WTC11 (cell line): ENCODE results near the gene MAMLD1. TPM values are rescaled to one million over a fixed set of nuclear protein-coding genes. Genes with fewer than 3 reads are reported as not detected.
A peak's percentile ranks its signal among the peaks of the same experiment; 100 is the strongest.

Experiments used
- ATAC-seq: fragments of 200-7000 bp; cut with Tn5 transposase; 2 replicates; pipeline ENCODE4 v1.10.0; 2021; ENCODE audit warnings: mild to moderate bottlenecking, moderate library complexity
- CTCF ChIA-PET: fragments of 300-600 bp; sonication (Branson Sonifier 250); formaldehyde crosslinking; loops from one replicate; lab custom pipeline; 2021; ENCODE audit warnings: antibody characterized with exemption; lab: Charles Lee
- POLR2A ChIA-PET: fragments of 350-600 bp; sonication (Branson Sonifier 250); formaldehyde crosslinking; loops from one replicate; lab custom pipeline; 2021; ENCODE audit warnings: antibody characterized with exemption; lab: Charles Lee
- DNase-seq: peaks from one replicate; pipeline ENCODE4 v3.0.0; 2021; ENCODE audit warnings: low spot score
- H3K27ac Mint-ChIP-seq: 2 replicates; pipeline ENCODE4 v1.8.0; 2021; ENCODE audit warnings: mixed read lengths
- H3K27me3 Mint-ChIP-seq: 2 replicates; pipeline ENCODE4 v1.8.0; 2021; ENCODE audit warnings: low read depth, mild to moderate bottlenecking, moderate library complexity, mixed read lengths
- H3K36me3 Mint-ChIP-seq: 2 replicates; pipeline ENCODE4 v1.8.0; 2021; ENCODE audit warnings: mixed read lengths
- H3K4me1 Mint-ChIP-seq: 2 replicates; pipeline ENCODE4 v1.8.0; 2022; ENCODE audit warnings: mixed read lengths
- H3K4me3 Mint-ChIP-seq: 2 replicates; pipeline ENCODE4 v1.8.0; 2021; ENCODE audit warnings: mild to moderate bottlenecking, moderate library complexity, mixed read lengths
- H3K9me3 Mint-ChIP-seq: 2 replicates; pipeline ENCODE4 v1.8.0; 2021; ENCODE audit warnings: mixed read lengths
- AR ChIP-seq: fragments of 250-450 bp; sonication (Bioruptor Pico); IDR thresholded peaks from 2 replicates; pipeline ENCODE4 v1.9.0; 2021; ENCODE audit warnings: mild to moderate bottlenecking
- HMGA2 ChIP-seq: fragments of 250-450 bp; sonication (Bioruptor Pico); IDR thresholded peaks from 2 replicates; pipeline ENCODE4 v1.4.0; 2021; ENCODE audit warnings: mild to moderate bottlenecking, moderate library complexity
- IRF2 ChIP-seq: sonication (generic); formaldehyde crosslinking; IDR thresholded peaks from 2 replicates; pipeline ENCODE4 v1.8.0; 2022; ENCODE audit warnings: low read depth, missing genetic modification reagents, borderline replicate concordance
- JUN ChIP-seq: sonication (generic); formaldehyde crosslinking; IDR thresholded peaks from 2 replicates; pipeline ENCODE4 v1.8.0; 2023; ENCODE audit warnings: mild to moderate bottlenecking, missing genetic modification reagents
- KAT7 ChIP-seq: sonication (generic); formaldehyde crosslinking; IDR thresholded peaks from 2 replicates; pipeline ENCODE4 v1.8.1; 2023; ENCODE audit warnings: missing genetic modification reagents, mild to moderate bottlenecking, borderline replicate concordance
- MAX ChIP-seq: sonication (generic); formaldehyde crosslinking; IDR thresholded peaks from 2 replicates; pipeline ENCODE4 v1.8.0; 2022; ENCODE audit warnings: mild to moderate bottlenecking, missing genetic modification reagents
- MLX ChIP-seq: sonication (generic); formaldehyde crosslinking; IDR thresholded peaks from 2 replicates; pipeline ENCODE4 v1.8.1; 2023; ENCODE audit warnings: mild to moderate bottlenecking, missing genetic modification reagents, moderate library complexity
- NFE2L1 ChIP-seq: sonication (generic); formaldehyde crosslinking; IDR thresholded peaks from 2 replicates; pipeline ENCODE4 v1.8.1; 2023; ENCODE audit warnings: missing genetic modification reagents
- PRDM15 ChIP-seq: sonication (generic); formaldehyde crosslinking; IDR thresholded peaks from 2 replicates; pipeline ENCODE4 v1.8.0; 2022; ENCODE audit warnings: missing genetic modification reagents
- SP1 ChIP-seq: sonication (generic); formaldehyde crosslinking; conservative IDR thresholded peaks from 2 replicates; pipeline ENCODE4 v1.8.1; 2022; ENCODE audit warnings: missing genetic modification reagents
- ZMAT4 ChIP-seq: fragments of 250-450 bp; sonication (Bioruptor Pico); IDR thresholded peaks from 2 replicates; pipeline ENCODE4 v1.9.0; 2021; ENCODE audit warnings: mild to moderate bottlenecking
- ZNF138 ChIP-seq: sonication (generic); formaldehyde crosslinking; conservative IDR thresholded peaks from 2 replicates; pipeline ENCODE4 v1.8.1; 2022; ENCODE audit warnings: mild to moderate bottlenecking, moderate library complexity, missing genetic modification reagents
- ZNF281 ChIP-seq: sonication (generic); formaldehyde crosslinking; IDR thresholded peaks from 2 replicates; pipeline ENCODE4 v1.8.0; 2023; ENCODE audit warnings: mild to moderate bottlenecking, missing genetic modification reagents
- ZNF425 ChIP-seq: fragments of 250-450 bp; sonication (Bioruptor Pico); conservative IDR thresholded peaks from 2 replicates; pipeline ENCODE4 v1.9.0; 2021; ENCODE audit warnings: mild to moderate bottlenecking
- total RNA-seq: library from RNA; stranded (reverse); gene quantifications from 3 replicates; pipeline ENCODE4 v1.2.3, GENCODE V29; 2021

Gene MAMLD1
- total RNA-seq, 1 experiment from 2014 or later, result 0.35 TPM

- ChIA-PET POLR2A (no interaction called here), CTCF (interaction anchor here (0.7 to 1.9 kb wide), 5 partner anchors 10 to 148 kb away, joined by 3 to 4 read pairs (median 3); no protein-coding TSS in a partner anchor)
- no peaks in the 10 kb centered on the region for H3K9me3 Mint-ChIP-seq
- no peak for DNase-seq
- no peak overlapping the region for H3K4me3 Mint-ChIP-seq
- no peaks in the 10 kb centered on the region for H3K27me3 Mint-ChIP-seq
- H3K4me1 Mint-ChIP-seq, result peaks cover 48% of the 10 kb centered on the region
- H3K36me3 Mint-ChIP-seq, result no peaks in the 10 kb centered on the region
- peak; percentile 13; the same call in 1 of the 2 replicates for ATAC-seq
- H3K27ac Mint-ChIP-seq, result no peak overlapping the region
- TF ChIP-seq PRDM15 (CRISPR knock-in tag) (no peak), ZMAT4 (no peak), KAT7 (CRISPR knock-in tag) (no peak), ZNF138 (CRISPR knock-in tag) (no peak), JUN (CRISPR knock-in tag) (no peak), HMGA2 (no peak), SP1 (no peak), AR (CRISPR knock-in tag) (no peak), IRF2 (CRISPR knock-in tag) (no peak), NFE2L1 (CRISPR knock-in tag) (no peak), ZNF281 (no peak), MAX (CRISPR knock-in tag) (no peak), MLX (CRISPR knock-in tag) (no peak), ZNF425 (CRISPR knock-in tag) (no peak)
These were observed 149.4 kb downstream of the MAMLD1 start for GRCh38 chrX:150512461-150512901.
